Liver (tissue), 9 donors: ENCODE results near the gene KCTD19. TPM values are rescaled to one million over a fixed set of nuclear protein-coding genes. Genes with fewer than 3 reads are reported as not detected.

Experiments used
- DNase-seq: peaks from one replicate; pipeline ENCODE4 v3.0.0-alpha.2; 2017; ENCODE audit warnings: low spot score
- H3K27ac ChIP-seq, 2 donors: one replicate each; pipeline ENCODE4 v1.7.0; 2013; ENCODE audit warnings: inconsistent platforms in 2 of 2, low read length in 2 of 2, control low read depth in 1 of 2, low read depth in 1 of 2, mild to moderate bottlenecking in 1 of 2
- H3K27me3 ChIP-seq, 4 donors: one replicate each; pipeline versions ENCODE4 v1.6.1 to v1.7.0; 2013; ENCODE audit warnings: low read length in 3 of 4, inconsistent platforms in 1 of 4, mild to moderate bottlenecking in 1 of 4, moderate library complexity in 1 of 4; ENCODE audit not compliant: control insufficient read depth in 4 of 4, insufficient read depth in 4 of 4
- H3K36me3 ChIP-seq, 4 donors: one replicate each; pipeline versions ENCODE4 v1.6.1 to v1.7.0; 2013; ENCODE audit warnings: low read length in 3 of 4, mild to moderate bottlenecking in 3 of 4, low read depth in 1 of 4, moderate library complexity in 1 of 4; ENCODE audit not compliant: control insufficient read depth in 4 of 4, insufficient read depth in 3 of 4
- H3K4me1 ChIP-seq, 4 donors: one replicate each; pipeline versions ENCODE4 v1.6.1 to v1.7.0; 2013; ENCODE audit warnings: low read length in 3 of 4, mild to moderate bottlenecking in 3 of 4, moderate library complexity in 1 of 4; ENCODE audit not compliant: control insufficient read depth in 4 of 4, insufficient read depth in 4 of 4
- H3K4me3 ChIP-seq, 3 donors: one replicate each; pipeline versions ENCODE4 v1.6.1 to v1.7.0; 2013; ENCODE audit warnings: low read length in 3 of 3, control low read depth in 1 of 3, low read depth in 1 of 3, mild to moderate bottlenecking in 1 of 3
- H3K9ac ChIP-seq, 2 donors: one replicate each; pipeline ENCODE4 v1.7.0; 2013; ENCODE audit warnings: low read length in 2 of 2, mild to moderate bottlenecking in 2 of 2, moderate library complexity in 2 of 2, control low read depth in 1 of 2, low read depth in 1 of 2
- H3K9me3 ChIP-seq, 4 donors: one replicate each; pipeline versions ENCODE4 v1.6.1 to v1.7.0; 2013; ENCODE audit warnings: low read length in 3 of 4; ENCODE audit not compliant: control insufficient read depth in 4 of 4
- ATF3 ChIP-seq: IDR thresholded peaks from 2 replicates; pipeline ENCODE4 v1.6.1; 2016; ENCODE audit warnings: antibody characterized with exemption
- FOXA2 ChIP-seq: IDR thresholded peaks from 2 replicates; pipeline ENCODE4 v1.6.1; 2016; ENCODE audit warnings: antibody characterized with exemption
- GABPA ChIP-seq, 2 donors: IDR thresholded peaks in 1 of 2; conservative IDR thresholded peaks in 1 of 2; 2 replicates each; pipeline ENCODE4 v1.6.1; 2016; ENCODE audit warnings: antibody characterized with exemption in 2 of 2, mild to moderate bottlenecking in 1 of 2, moderate library complexity in 1 of 2
- HNF4A ChIP-seq, 2 donors: conservative IDR thresholded peaks; 2 replicates each; pipeline ENCODE4 v1.6.1; 2016; ENCODE audit warnings: antibody characterized with exemption in 2 of 2, mild to moderate bottlenecking in 2 of 2
- HNF4G ChIP-seq: IDR thresholded peaks from 2 replicates; pipeline ENCODE4 v1.6.1; 2016; ENCODE audit warnings: antibody characterized with exemption
- JUND ChIP-seq, 2 donors: IDR thresholded peaks; 2 replicates each; pipeline ENCODE4 v1.6.1; 2016; ENCODE audit warnings: antibody characterized with exemption in 2 of 2
- MAX ChIP-seq: IDR thresholded peaks from 2 replicates; pipeline ENCODE4 v1.6.1; 2016; ENCODE audit warnings: antibody characterized with exemption
- NR2F2 ChIP-seq: IDR thresholded peaks from 2 replicates; pipeline ENCODE4 v1.6.1; 2016; ENCODE audit warnings: antibody characterized with exemption
- RAD21 ChIP-seq, 2 donors: IDR thresholded peaks; 2 replicates each; pipeline ENCODE4 v1.6.1; 2016; ENCODE audit warnings: antibody characterized with exemption in 2 of 2, mild to moderate bottlenecking in 2 of 2
- REST ChIP-seq: IDR thresholded peaks from 2 replicates; pipeline ENCODE4 v1.6.1; 2016; ENCODE audit warnings: antibody characterized with exemption, mild to moderate bottlenecking
- RXRA ChIP-seq, 2 donors: IDR thresholded peaks; 2 replicates each; pipeline ENCODE4 v1.6.1; 2017 to 2018; ENCODE audit warnings: antibody characterized with exemption in 2 of 2, mild to moderate bottlenecking in 1 of 2
- SP1 ChIP-seq: IDR thresholded peaks from 2 replicates; pipeline ENCODE4 v1.6.1; 2018; ENCODE audit warnings: antibody characterized with exemption, mild to moderate bottlenecking
- TAF1 ChIP-seq: conservative IDR thresholded peaks from 2 replicates; pipeline ENCODE4 v1.6.1; 2016; ENCODE audit warnings: antibody characterized with exemption, mild to moderate bottlenecking
- YY1 ChIP-seq: IDR thresholded peaks from 2 replicates; pipeline ENCODE4 v1.6.1; 2016; ENCODE audit warnings: antibody characterized with exemption, mild to moderate bottlenecking
- ZBTB33 ChIP-seq: IDR thresholded peaks from 2 replicates; pipeline ENCODE4 v1.6.1; 2016; ENCODE audit warnings: antibody characterized with exemption
- WGBS: extraction: QIAGEN DNeasy Blood & Tissue Kit; methylation state at CpG from one replicate; pipeline ENCODE4 v1.1.7; 2013; 5-methylcytosine and 5-hydroxymethylcytosine counted together
- polyA plus RNA-seq, 2 donors: library from polyadenylated mRNA; stranded (reverse) in 1 of 2; unstranded in 1 of 2; fragments of 200-250 nt in 1 of 2; fragments of >200 nt in 1 of 2; fragmentation: Nextera tagmentation in 1 of 2; extraction: Ambion mirVana in 1 of 2; gene quantifications; one replicate each; pipeline versions ENCODE4 v1.2.1 to v1.2.3, GENCODE V29; 2013 to 2015
- total RNA-seq, 2 donors: library from RNA; depleted of rRNA; stranded (reverse); fragments of >200 nt; gene quantifications; one replicate each; pipeline ENCODE4 v1.2.3, GENCODE V29; 2014
- donor health status: healthy.
- donor health status: healthy.
- donor health status: healthy.
- donor health status: healthy.
- donor health status: healthy.

Gene KCTD19
- total and polyA plus RNA-seq, 4 donors: 0.28 TPM; not detected in 3

GRCh38 chr16:67326115-67326471 lies 448 bp downstream of the KCTD19 start:
- Histone ChIP-seq H3K9me3 (no peaks in the 10 kb centered on the region), H3K4me3 (peak overlapping the region in 2 of 3 donors; percentile 17 to 42), H3K4me1 (peaks cover 0 to 4% (median 3%) of the 10 kb centered on the region in 4 donors), H3K36me3 (no peaks in the 10 kb centered on the region), H3K9ac (no peak overlapping the region), H3K27me3 (no peaks in the 10 kb centered on the region), H3K27ac (no peak overlapping the region)
- DNase-seq: no peak
- WGBS: 36% methylated on average over 11 of the region's 11 CpGs
- TF ChIP-seq SP1: no peak
- no peak for TF ChIP-seq RAD21 (IDR thresholded peaks at IDR 0.05)
- no peak for TF ChIP-seq TAF1
- no peak for TF ChIP-seq ZBTB33

GRCh38 chr16:67317853-67318252 lies 8.7 kb downstream of the KCTD19 start:
- Histone ChIP-seq H3K9me3 (no peaks in the 10 kb centered on the region), H3K9ac (no peak overlapping the region), H3K27ac (no peak overlapping the region), H3K36me3 (no peaks in the 10 kb centered on the region), H3K27me3 (no peaks in the 10 kb centered on the region), H3K4me1 (no peaks in the 10 kb centered on the region), H3K4me3 (no peak overlapping the region)
- TF ChIP-seq HNF4A (conservative IDR thresholded peaks at IDR 0.05): no peak
- TF ChIP-seq GABPA (IDR thresholded peaks at IDR 0.05 in 1 of 2, conservative IDR thresholded peaks at IDR 0.05 in 1 of 2): no peak
- TF ChIP-seq NR2F2: no peak
- no peak for TF ChIP-seq TAF1
- TF ChIP-seq REST: no peak
- TF ChIP-seq ATF3: no peak
- no peak for TF ChIP-seq YY1
- no peak for TF ChIP-seq RAD21 (IDR thresholded peaks at IDR 0.05)
- TF ChIP-seq RXRA (IDR thresholded peaks at IDR 0.05): no peak
- TF ChIP-seq FOXA2: no peak
- TF ChIP-seq SP1: no peak
- no peak for TF ChIP-seq MAX
- no peak for DNase-seq

GRCh38 chr16:67312719-67313118 lies 13.8 kb downstream of the KCTD19 start:
- H3K27me3 ChIP-seq: no peaks in the 10 kb centered on the region
- no peak overlapping the region for H3K4me3 ChIP-seq
- H3K36me3 ChIP-seq: no peaks in the 10 kb centered on the region
- no peak overlapping the region for H3K9ac ChIP-seq
- H3K4me1 ChIP-seq: no peaks in the 10 kb centered on the region
- H3K27ac ChIP-seq: no peak overlapping the region
- no peak for DNase-seq
- no peaks in the 10 kb centered on the region for H3K9me3 ChIP-seq
- TF ChIP-seq NR2F2 (no peak), MAX (no peak), YY1 (no peak), JUND (IDR thresholded peaks at IDR 0.05) (no peak), REST (no peak), HNF4G (no peak), RXRA (IDR thresholded peaks at IDR 0.05) (no peak), ZBTB33 (no peak)
